GM04503 (cell line): ENCODE measurements around the gene TMEM245.
"Not testable (repeated sequence)": the region's sequence is repeated elsewhere in the genome, so short reads cannot be mapped to it uniquely, and the experiment has no call there.

Experiments used
- DNase-seq: peaks from one replicate; pipeline ENCODE4 v3.0.0-alpha.2; 2012; ENCODE audit warnings: low read depth

Gene TMEM245

GRCh38 chr9:109132567-109133021 lies 12.8 kb upstream of the TMEM245 start:
- no peak for DNase-seq

- DNase-seq, result no peak
Observed at GRCh38 chr9:109129470-109130197, 9.9 kb upstream of the TMEM245 start.

GRCh38 chr9:109126671-109127070 lies 6.9 kb upstream of the TMEM245 start:
- not testable (repeated sequence) for DNase-seq

GRCh38 chr9:109124121-109124520 lies 4.4 kb upstream of the TMEM245 start:
- DNase-seq, result no peak

- DNase-seq, result no peak
Observed at GRCh38 chr9:109122726-109123621, 3.2 kb upstream of the TMEM245 start.

- DNase-seq, result no peak
Observed at GRCh38 chr9:109121232-109121796, 1.6 kb upstream of the TMEM245 start.

GRCh38 chr9:109120204-109120789 lies 550 bp upstream of the TMEM245 start:
- DNase-seq, result no peak

GRCh38 chr9:109118808-109119438 lies 824 bp downstream of the TMEM245 start:
- no peak for DNase-seq

- no peak for DNase-seq
Observed at GRCh38 chr9:109117856-109118807, 1.6 kb downstream of the TMEM245 start.

GRCh38 chr9:109115931-109116526 lies 3.7 kb downstream of the TMEM245 start:
- DNase-seq, result no peak

- DNase-seq, result no peak
Observed at GRCh38 chr9:109114670-109115069, 5.1 kb downstream of the TMEM245 start.

- no peak for DNase-seq
Observed at GRCh38 chr9:109113892-109114609, 5.7 kb downstream of the TMEM245 start.

- DNase-seq, result no peak
Observed at GRCh38 chr9:109113254-109113653, 6.5 kb downstream of the TMEM245 start.

GRCh38 chr9:109110329-109111021 lies 9.3 kb downstream of the TMEM245 start:
- DNase-seq, result no peak

GRCh38 chr9:109109967-109110328 lies 9.8 kb downstream of the TMEM245 start:
- no peak for DNase-seq

GRCh38 chr9:109108318-109108717 lies 11.4 kb downstream of the TMEM245 start:
- DNase-seq, result no peak

GRCh38 chr9:109107402-109108240 lies 12.1 kb downstream of the TMEM245 start:
- no peak for DNase-seq

GRCh38 chr9:109101810-109102209 lies 17.9 kb downstream of the TMEM245 start:
- DNase-seq, result no peak
